NCI-H2029 (cell line): Measurements from ENCODE around the gene LRBA.
"Not testable (repeated sequence)": the region's sequence is repeated elsewhere in the genome, so short reads cannot be mapped to it uniquely, and the experiment has no call there.

Experiments used
- DNase-seq: peaks from one replicate; lab custom pipeline; 2025; lab: John Stamatoyannopoulos, UW

Gene LRBA

GRCh38 chr4:151014521-151015458 is at the start of gene LRBA:
LRBA (minus strand) TSS chr4:151015284; CDS start chr4:151014642, 642 bp downstream.
- peak; percentile 83 for DNase-seq

- not testable (repeated sequence) for DNase-seq
Observed at GRCh38 chr4:151063143-151063542, 48.1 kb upstream of the LRBA start.

GRCh38 chr4:151055539-151055938 is 40.5 kb upstream of the LRBA start:
- no peak for DNase-seq

- no peak for DNase-seq
Observed at GRCh38 chr4:151052785-151053184, 37.7 kb upstream of the LRBA start.

- no peak for DNase-seq
Observed at GRCh38 chr4:151049430-151049884, 34.4 kb upstream of the LRBA start.

GRCh38 chr4:151048913-151049312 is 33.8 kb upstream of the LRBA start:
- no peak for DNase-seq

GRCh38 chr4:151046609-151047008 is 31.5 kb upstream of the LRBA start:
- DNase-seq: no peak

- peak; percentile 33 for DNase-seq
Observed at GRCh38 chr4:151045907-151046306, 30.8 kb upstream of the LRBA start.

- DNase-seq: no peak
Observed at GRCh38 chr4:151043803-151044515, 28.9 kb upstream of the LRBA start.

- DNase-seq: no peak
Observed at GRCh38 chr4:151039733-151040132, 24.6 kb upstream of the LRBA start.

- no peak for DNase-seq
Observed at GRCh38 chr4:151038452-151039157, 23.5 kb upstream of the LRBA start.

GRCh38 chr4:151035911-151036310 is 20.8 kb upstream of the LRBA start:
- DNase-seq: no peak

- DNase-seq: peak; percentile 95
Observed at GRCh38 chr4:151035328-151035727, 20.2 kb upstream of the LRBA start.

- DNase-seq: peak; percentile 16
Observed at GRCh38 chr4:151034829-151035228, 19.7 kb upstream of the LRBA start.

GRCh38 chr4:151031831-151032605 is 16.9 kb upstream of the LRBA start:
- DNase-seq: no peak

- no peak for DNase-seq
Observed at GRCh38 chr4:151029537-151029936, 14.5 kb upstream of the LRBA start.

GRCh38 chr4:151029006-151029405 is 13.9 kb upstream of the LRBA start:
- DNase-seq: not testable (repeated sequence)

GRCh38 chr4:151025759-151026158 is 10.7 kb upstream of the LRBA start:
- DNase-seq: peak; percentile 32

- DNase-seq: no peak
Observed at GRCh38 chr4:151022586-151022985, 7.5 kb upstream of the LRBA start.

- no peak for DNase-seq
Observed at GRCh38 chr4:151021637-151022334, 6.7 kb upstream of the LRBA start.
